IMR-90 (cell line): Measurements from ENCODE around the gene AARSD1. TPM values are rescaled to one million over a fixed set of nuclear protein-coding genes. Genes with fewer than 3 reads are reported as not detected.
"Not testable (repeated sequence)": the region's sequence is repeated elsewhere in the genome, so short reads cannot be mapped to it uniquely, and the experiment has no call there.

ENCODE experiments used
- ATAC-seq: fragments of 200-7000 bp; cut with Tn5 transposase; 2 replicates; pipeline ENCODE4 v1.9.1; 2020; ENCODE audit warnings: low read depth, mild to moderate bottlenecking, moderate library complexity
- BruUV-seq: library from RNA; stranded (reverse); fragments of 400-500 nt; replicated peaks from 2 replicates; lab custom pipeline; 2021; lab: Mats Ljungman, UMichigan
- CTCF ChIA-PET: fragments of 300-600 bp; formaldehyde crosslinking; extraction: SDS; loops from one replicate; lab custom pipeline; 2021; ENCODE audit warnings: antibody characterized with exemption; lab: Yijun Ruan, JAX
- POLR2A ChIA-PET: fragments of 300-600 bp; sonication (Branson Sonifier 250); formaldehyde crosslinking; loops from one replicate; lab custom pipeline; 2022; ENCODE audit warnings: antibody characterized with exemption; ENCODE audit not compliant: unreplicated experiment; lab: Charles Lee
- DNase-seq: peaks from one replicate; pipeline ENCODE4 v3.0.0; 2013
- H2AFZ ChIP-seq: replicated peaks from 2 replicates; pipeline ENCODE3; 2013; ENCODE audit warnings: low read length, mild to moderate bottlenecking; ENCODE audit not compliant: poor library complexity
- H2AK5ac ChIP-seq: 2 replicates; pipeline ENCODE4 v1.6.1; 2013; ENCODE audit warnings: low read depth, low read length, inconsistent platforms
- H2AK9ac ChIP-seq: replicated peaks from 2 replicates; pipeline ENCODE3; 2013; ENCODE audit warnings: mild to moderate bottlenecking, low read depth, low read length, moderate library complexity; ENCODE audit not compliant: poor library complexity
- H2BK120ac ChIP-seq: 2 replicates; pipeline ENCODE4 v1.6.1; 2013; ENCODE audit warnings: low read depth, low read length, inconsistent platforms
- H2BK15ac ChIP-seq: 3 replicates; pipeline ENCODE4 v1.6.1; 2013; ENCODE audit warnings: low read depth, low read length, inconsistent platforms
- H2BK20ac ChIP-seq: 2 replicates; pipeline ENCODE4 v1.6.1; 2013; ENCODE audit warnings: low read depth, mild to moderate bottlenecking, inconsistent platforms, low read length, moderate library complexity
- H2BK5ac ChIP-seq: 2 replicates; pipeline ENCODE4 v1.6.1; 2013; ENCODE audit warnings: mild to moderate bottlenecking, low read depth, low read length, inconsistent platforms; ENCODE audit not compliant: poor library complexity, severe bottlenecking
- H3K14ac ChIP-seq: replicated peaks from 2 replicates; pipeline ENCODE4 v1.6.1; 2013; ENCODE audit warnings: low read depth, low read length, inconsistent platforms
- H3K18ac ChIP-seq: 2 replicates; pipeline ENCODE4 v1.6.1; 2013; ENCODE audit warnings: low read depth, low read length, control low read depth
- H3K23ac ChIP-seq: 2 replicates; pipeline ENCODE4 v1.6.1; 2013; ENCODE audit warnings: low read depth, low read length, inconsistent platforms
- H3K27ac ChIP-seq: 2 replicates; pipeline ENCODE4 v1.5.1; 2013; ENCODE audit warnings: mild to moderate bottlenecking, control low read depth, low read length; ENCODE audit not compliant: insufficient read depth
- H3K27me3 ChIP-seq: 2 replicates; pipeline ENCODE4 v1.6.1; 2013; ENCODE audit warnings: low read length; ENCODE audit not compliant: control insufficient read depth, insufficient read depth
- H3K36me3 ChIP-seq: 2 replicates; pipeline ENCODE4 v1.6.1; 2013; ENCODE audit warnings: low read length, mixed read lengths; ENCODE audit not compliant: control insufficient read depth, insufficient read depth
- H3K4ac ChIP-seq: 2 replicates; pipeline ENCODE4 v1.6.1; 2013; ENCODE audit warnings: low read depth, low read length, inconsistent platforms
- H3K4me1 ChIP-seq: 2 replicates; pipeline ENCODE4 v1.6.1; 2013; ENCODE audit warnings: low read length, mixed read lengths; ENCODE audit not compliant: control insufficient read depth, insufficient read depth
- H3K4me2 ChIP-seq: 2 replicates; pipeline ENCODE4 v1.6.1; 2013; ENCODE audit warnings: low read depth, mild to moderate bottlenecking, control low read depth, low read length, moderate library complexity
- H3K4me3 ChIP-seq: 2 replicates; pipeline ENCODE4 v1.5.1; 2013; ENCODE audit warnings: low read depth, mild to moderate bottlenecking, control low read depth, low read length, moderate library complexity; ENCODE audit not compliant: insufficient read depth
- H3K56ac ChIP-seq: 2 replicates; pipeline ENCODE4 v1.6.1; 2013; ENCODE audit warnings: low read length, inconsistent platforms; ENCODE audit not compliant: insufficient read depth; ENCODE audit errors: extremely low read depth
- H3K79me1 ChIP-seq, 2 experiments: 2 replicates each; pipeline ENCODE4 v1.6.1; 2013; ENCODE audit warnings: low read length in 2 of 2, inconsistent platforms in 1 of 2, low read depth in 1 of 2
- H3K9ac ChIP-seq: 2 replicates; pipeline ENCODE4 v1.6.1; 2013; ENCODE audit warnings: low read depth, low read length, control low read depth
- H3K9me1 ChIP-seq: 2 replicates; pipeline ENCODE4 v1.6.1; 2013; ENCODE audit warnings: low read length, inconsistent platforms; ENCODE audit not compliant: insufficient read depth
- H3K9me3 ChIP-seq: 2 replicates; pipeline ENCODE4 v1.6.1; 2013; ENCODE audit warnings: low read length; ENCODE audit not compliant: control insufficient read depth, insufficient read depth
- H4K20me1 ChIP-seq: 2 replicates; pipeline ENCODE4 v1.6.1; 2013; ENCODE audit warnings: low read length, inconsistent platforms; ENCODE audit not compliant: insufficient read depth
- H4K5ac ChIP-seq: 2 replicates; pipeline ENCODE4 v1.6.1; 2013; ENCODE audit warnings: mild to moderate bottlenecking, low read depth, low read length, control low read depth
- H4K8ac ChIP-seq, 2 experiments: 2 replicates each; pipeline ENCODE4 v1.6.1; 2013; ENCODE audit warnings: low read depth in 2 of 2, low read length in 2 of 2, control low read depth in 1 of 2, inconsistent platforms in 1 of 2
- H4K91ac ChIP-seq: 2 replicates; pipeline ENCODE4 v1.6.1; 2013; ENCODE audit warnings: low read depth, low read length, inconsistent platforms; ENCODE audit not compliant: insufficient read depth
- WGBS, 2 experiments: methylation state at CpG; one replicate each; pipeline versions ENCODE4 v1.1.5 to v1.1.7; 2013; ENCODE audit warnings: missing lambda C conversion rate in 2 of 2; ENCODE audit not compliant: insufficient read length in 1 of 2; ENCODE audit errors: extremely low coverage in 2 of 2; 5-methylcytosine and 5-hydroxymethylcytosine counted together
- dilution Hi-C: fragments of 300-500 bp; cut with HindIII; formaldehyde crosslinking; loops from one replicate; pipeline ENCODE4 v1.14.3; 2018; ENCODE audit warnings: low sequenced_read_pairs; ENCODE audit not compliant: unreplicated experiment
- in situ Hi-C: fragments of 300-500 bp; cut with MboI; formaldehyde crosslinking; loops from 3 replicates; pipeline ENCODE4 v1.14.3; 2019; ENCODE audit warnings: low sequenced_read_pairs, inconsistent platforms, mixed read lengths
- intact Hi-C: fragments of 100-400 bp; cut with micrococcal nuclease; formaldehyde crosslinking; loops from 2 replicates; pipeline ENCODE4 v1.10.0; 2022
- polyA plus RNA-seq, 3 experiments: library from polyadenylated mRNA; depleted of rRNA; stranded (reverse); fragments of >200 nt; gene quantifications; 2 replicates each; pipeline ENCODE4 v1.2.3, GENCODE V29; 2012; ENCODE audit warnings: low replicate concordance in 1 of 3
- total RNA-seq: library from RNA; depleted of rRNA; stranded (reverse); fragments of >200 nt; gene quantifications from 2 replicates; pipeline ENCODE4 v1.2.3, GENCODE V29; 2012

AARSD1 gene
- total and polyA plus RNA-seq, 2 of the 4 experiments (the other 2 are of a cell fraction): 55.0 to 58.9 TPM

- H4K20me1 ChIP-seq, DNase-seq, H3K14ac ChIP-seq, ATAC-seq, H2AFZ ChIP-seq, H3K4ac ChIP-seq, H4K91ac ChIP-seq, H3K27me3 ChIP-seq, dilution Hi-C loops, H3K9me3 ChIP-seq, BruUV-seq, H3K23ac ChIP-seq, H3K36me3 ChIP-seq, intact Hi-C loops, H3K4me2 ChIP-seq, H4K8ac ChIP-seq, H4K5ac ChIP-seq, H2AK5ac ChIP-seq, H2AK9ac ChIP-seq, H2BK20ac ChIP-seq, H3K4me3 ChIP-seq, H3K4me1 ChIP-seq, H3K56ac ChIP-seq, H2BK120ac ChIP-seq, H3K27ac ChIP-seq, H3K9ac ChIP-seq, H3K18ac ChIP-seq, POLR2A ChIA-PET, H2BK5ac ChIP-seq, H2BK15ac ChIP-seq: not testable (repeated sequence)
- WGBS, 2 experiments: 87% methylated on average over 3 of the region's 16 CpGs; no CpG with 5 or more reads in 1 of the 2 experiments
- CTCF ChIA-PET: interaction anchor here (0.7 kb wide), 1 partner anchor 38 kb away, joined by 3 read pairs; no protein-coding TSS in a partner anchor
- Histone ChIP-seq H3K9me1 (peaks cover 10% of the 10 kb centered on the region), H3K79me1 (peaks cover 0 to 13% of the 10 kb centered on the region in 2 experiments; a peak in 2 of 4 replicates)
- in situ Hi-C loops: loop anchor here (25.0 kb wide), 1 partner anchor 387 kb away; no protein-coding TSS in a partner anchor
These were observed 11.4 kb upstream of the AARSD1 start for GRCh38 chr17:42975701-42976100.
